Glutamatergic neuron (in vitro differentiated cells): ENCODE results near the gene PTGER2. TPM values are rescaled to one million over a fixed set of nuclear protein-coding genes. Genes with fewer than 3 reads are reported as not detected.

Experiments used
- DNase-seq: peaks from one replicate; pipeline ENCODE4 v3.0.0; 2022
- H3K27ac Mint-ChIP-seq: one replicate; pipeline ENCODE4 v1.8.0; 2020; ENCODE audit warnings: mild to moderate bottlenecking, mixed read lengths, inconsistent platforms; ENCODE audit not compliant: unreplicated experiment
- H3K27me3 Mint-ChIP-seq: one replicate; pipeline ENCODE4 v1.8.0; 2020; ENCODE audit warnings: mild to moderate bottlenecking, moderate library complexity, mixed read lengths, inconsistent platforms; ENCODE audit not compliant: unreplicated experiment
- H3K36me3 Mint-ChIP-seq: one replicate; pipeline ENCODE4 v1.8.0; 2020; ENCODE audit warnings: mild to moderate bottlenecking, mixed read lengths, inconsistent platforms; ENCODE audit not compliant: unreplicated experiment
- H3K4me1 Mint-ChIP-seq: one replicate; pipeline ENCODE4 v1.8.0; 2020; ENCODE audit warnings: mild to moderate bottlenecking, low read depth, mixed read lengths, inconsistent platforms; ENCODE audit not compliant: unreplicated experiment
- H3K4me3 Mint-ChIP-seq: one replicate; pipeline ENCODE4 v1.8.0; 2020; ENCODE audit warnings: mild to moderate bottlenecking, mixed read lengths, inconsistent platforms; ENCODE audit not compliant: unreplicated experiment
- H3K9me3 Mint-ChIP-seq: one replicate; pipeline ENCODE4 v1.8.0; 2020; ENCODE audit warnings: mild to moderate bottlenecking, moderate library complexity, mixed read lengths, inconsistent platforms; ENCODE audit not compliant: unreplicated experiment
- total RNA-seq: library from RNA; stranded (reverse); fragmentation: NEBNext Ultra II Directional; extraction: Animal tissue kit (Norgen Biotek cat#: 25700); gene quantifications from one replicate; pipeline ENCODE4 v1.2.1, GENCODE V29; 2021; ENCODE audit not compliant: unreplicated experiment
- TF ChIP-seq, protein P1 (sequence below): fragments of 200-600 bp; sonication (generic); IDR thresholded peaks from one replicate; pipeline ENCODE4 v1.5.0; 2021; ENCODE audit not compliant: partially characterized antibody, unreplicated experiment

The PTGER2 gene
- total RNA-seq, 1 donor from 2014 or later: not detected

DNA sequence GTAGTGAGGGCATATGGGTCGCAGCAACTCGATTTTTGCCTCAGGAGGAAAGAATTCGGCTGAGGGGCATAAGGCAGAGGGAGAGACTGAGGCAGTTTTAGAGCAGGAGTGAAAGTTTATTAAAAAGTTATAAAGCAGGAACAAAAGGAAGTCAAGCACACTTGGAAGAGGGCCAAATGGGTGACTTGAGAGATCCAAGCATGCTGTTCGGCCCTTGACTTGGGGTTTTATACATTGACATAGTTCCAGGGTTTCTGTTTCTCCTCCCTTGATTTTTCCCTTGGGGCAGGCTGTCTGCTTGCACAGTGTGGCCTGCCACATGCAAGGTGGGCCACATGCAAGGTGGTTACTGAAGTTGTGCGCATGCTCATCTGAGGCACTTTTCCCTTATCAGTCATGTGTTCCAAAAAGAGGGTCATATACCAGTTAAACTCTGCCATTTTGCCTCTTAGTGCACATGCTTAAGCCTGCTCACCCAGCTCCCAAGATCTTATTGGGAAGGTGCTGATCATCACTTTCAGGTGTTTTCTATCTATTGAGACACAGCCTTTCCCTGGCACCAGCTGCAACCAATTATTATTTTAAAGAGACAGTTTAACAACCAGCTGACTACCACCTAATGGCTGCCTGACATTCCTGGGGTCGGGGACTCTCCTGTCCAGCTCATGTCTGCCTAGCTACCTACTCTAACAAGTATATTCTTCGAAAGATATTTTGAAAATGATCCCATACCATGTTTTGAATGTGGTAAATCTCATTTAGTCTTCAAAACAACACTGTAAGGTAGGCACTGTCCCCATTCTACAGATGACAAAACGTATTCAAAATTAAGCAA is 19.9 kb downstream of the PTGER2 start:
- TF ChIP-seq, protein P1, sequence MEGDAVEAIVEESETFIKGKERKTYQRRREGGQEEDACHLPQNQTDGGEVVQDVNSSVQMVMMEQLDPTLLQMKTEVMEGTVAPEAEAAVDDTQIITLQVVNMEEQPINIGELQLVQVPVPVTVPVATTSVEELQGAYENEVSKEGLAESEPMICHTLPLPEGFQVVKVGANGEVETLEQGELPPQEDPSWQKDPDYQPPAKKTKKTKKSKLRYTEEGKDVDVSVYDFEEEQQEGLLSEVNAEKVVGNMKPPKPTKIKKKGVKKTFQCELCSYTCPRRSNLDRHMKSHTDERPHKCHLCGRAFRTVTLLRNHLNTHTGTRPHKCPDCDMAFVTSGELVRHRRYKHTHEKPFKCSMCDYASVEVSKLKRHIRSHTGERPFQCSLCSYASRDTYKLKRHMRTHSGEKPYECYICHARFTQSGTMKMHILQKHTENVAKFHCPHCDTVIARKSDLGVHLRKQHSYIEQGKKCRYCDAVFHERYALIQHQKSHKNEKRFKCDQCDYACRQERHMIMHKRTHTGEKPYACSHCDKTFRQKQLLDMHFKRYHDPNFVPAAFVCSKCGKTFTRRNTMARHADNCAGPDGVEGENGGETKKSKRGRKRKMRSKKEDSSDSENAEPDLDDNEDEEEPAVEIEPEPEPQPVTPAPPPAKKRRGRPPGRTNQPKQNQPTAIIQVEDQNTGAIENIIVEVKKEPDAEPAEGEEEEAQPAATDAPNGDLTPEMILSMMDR: no peak
- Mint-ChIP-seq H3K4me1 (no peaks in the 10 kb centered on the region), H3K27me3 (peaks cover 1% of the 10 kb centered on the region), H3K4me3 (no peak overlapping the region), H3K9me3 (no peaks in the 10 kb centered on the region), H3K36me3 (peaks cover 4% of the 10 kb centered on the region), H3K27ac (no peak overlapping the region)
- DNase-seq: no peak

DNA sequence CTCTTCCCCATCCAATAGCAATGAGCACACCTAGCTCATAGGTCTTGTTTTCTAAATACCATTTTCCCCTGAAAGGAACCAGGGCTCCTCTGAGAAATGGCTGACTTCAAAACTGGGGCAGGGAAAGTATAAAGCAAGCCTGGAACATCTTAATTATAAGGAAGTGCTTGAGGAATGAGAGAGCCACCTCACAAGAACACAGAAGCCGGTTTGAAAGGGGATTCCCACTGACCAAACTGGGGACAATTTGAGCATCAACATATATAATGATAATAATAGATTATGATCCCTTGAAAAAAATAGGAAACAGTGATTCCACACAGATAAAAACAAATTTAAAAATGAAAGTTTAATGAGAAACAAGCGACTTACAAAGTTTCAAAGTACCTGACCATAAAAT is 22.1 kb downstream of the PTGER2 start:
- Mint-ChIP-seq H3K36me3 (no peaks in the 10 kb centered on the region), H3K4me3 (no peak overlapping the region), H3K27ac (no peak overlapping the region), H3K27me3 (peaks cover 1% of the 10 kb centered on the region), H3K4me1 (no peaks in the 10 kb centered on the region), H3K9me3 (no peaks in the 10 kb centered on the region)
- TF ChIP-seq, protein P1: no peak
- DNase-seq: no peak

DNA sequence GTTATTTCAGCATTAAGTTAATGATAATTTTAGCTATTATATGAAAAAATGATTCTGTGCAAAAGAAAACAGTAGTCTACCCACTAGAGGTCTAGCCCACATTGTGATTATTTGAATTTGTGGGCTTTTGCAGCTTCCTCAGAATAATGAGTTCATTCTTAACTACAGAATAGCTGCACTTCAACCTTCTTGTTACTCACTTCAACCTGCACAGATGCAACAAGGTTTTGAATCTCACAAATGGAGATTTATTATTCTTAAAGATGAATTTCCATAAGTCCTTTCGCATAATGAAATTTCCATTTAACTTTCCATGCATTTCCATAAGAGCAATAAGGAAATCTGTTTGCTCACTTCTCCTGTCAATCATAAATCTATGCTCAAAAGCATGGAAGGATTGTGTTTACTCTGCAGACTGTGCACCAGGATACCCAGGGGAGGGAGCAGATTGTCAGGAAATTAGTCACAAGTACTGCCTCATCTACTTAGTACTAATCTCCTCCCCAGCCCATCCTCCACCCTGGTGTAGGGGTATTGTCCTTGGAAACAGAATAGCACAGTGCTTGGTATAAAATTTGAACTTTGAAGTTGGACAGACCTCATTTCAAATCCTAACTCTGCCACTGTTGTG is 24.1 kb downstream of the PTGER2 start:
- Mint-ChIP-seq H3K36me3 (no peaks in the 10 kb centered on the region), H3K4me3 (no peak overlapping the region), H3K4me1 (no peaks in the 10 kb centered on the region), H3K9me3 (no peaks in the 10 kb centered on the region), H3K27me3 (no peaks in the 10 kb centered on the region), H3K27ac (no peak overlapping the region)
- TF ChIP-seq, protein P1: no peak
- DNase-seq: no peak

DNA sequence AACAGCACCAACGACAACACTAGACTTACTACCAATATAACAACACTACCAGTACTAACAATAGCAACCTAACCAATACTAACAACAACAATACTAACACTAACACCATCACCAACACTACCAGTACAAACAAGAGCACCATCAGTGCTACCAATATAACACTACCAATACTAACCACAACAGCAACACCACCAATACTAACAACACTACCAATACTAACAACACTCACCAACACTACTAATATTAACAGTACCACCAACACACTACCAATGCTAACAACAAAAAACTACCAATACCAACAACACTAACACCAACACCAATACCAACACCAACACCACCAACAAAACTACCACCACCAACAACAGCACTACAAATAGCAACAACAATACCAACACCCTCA is 25.1 kb downstream of the PTGER2 start:
- Mint-ChIP-seq H3K9me3 (no peaks in the 10 kb centered on the region), H3K4me1 (no peaks in the 10 kb centered on the region), H3K27ac (no peak overlapping the region), H3K36me3 (no peaks in the 10 kb centered on the region), H3K4me3 (no peak overlapping the region), H3K27me3 (no peaks in the 10 kb centered on the region)
- TF ChIP-seq, protein P1: no peak
- no peak for DNase-seq

DNA sequence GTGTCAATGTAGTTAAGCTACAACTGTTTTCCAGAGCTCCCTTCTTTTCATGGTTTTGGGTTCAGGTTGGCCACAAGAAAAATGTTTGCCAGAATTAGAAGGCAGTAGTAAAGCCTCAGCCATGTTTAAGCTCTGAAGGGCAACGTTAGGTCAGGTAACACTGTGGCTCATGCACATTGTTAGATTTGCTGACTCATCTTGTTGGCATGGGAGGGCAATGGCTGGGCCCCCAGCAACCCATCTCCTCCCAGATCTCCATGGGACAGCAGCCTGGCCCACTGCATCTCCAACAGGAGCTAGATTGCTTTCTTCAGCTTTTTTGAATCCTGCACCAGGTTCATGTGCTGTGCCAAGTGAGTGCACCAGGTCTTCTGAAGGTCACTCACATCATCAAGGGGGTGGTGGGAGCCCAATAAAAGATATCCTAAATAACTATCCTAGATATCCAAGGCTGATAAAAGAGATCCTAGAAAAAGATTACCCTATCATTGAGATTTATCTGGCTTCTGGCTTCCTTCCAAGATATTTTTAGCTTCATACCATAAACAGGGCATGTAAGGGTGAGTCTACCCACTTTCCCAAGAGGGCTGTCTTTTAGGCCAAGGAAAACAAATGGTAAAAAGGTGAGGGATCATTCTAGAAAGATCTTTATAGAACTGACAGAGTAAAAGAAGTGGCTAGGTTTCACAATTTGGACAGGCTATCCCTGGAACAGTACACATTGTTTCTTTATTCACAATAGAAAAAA is 28.9 kb downstream of the PTGER2 start:
- H3K27ac Mint-ChIP-seq: no peak overlapping the region
- H3K9me3 Mint-ChIP-seq: no peaks in the 10 kb centered on the region
- no peaks in the 10 kb centered on the region for H3K27me3 Mint-ChIP-seq
- no peaks in the 10 kb centered on the region for H3K4me1 Mint-ChIP-seq
- H3K4me3 Mint-ChIP-seq: no peak overlapping the region
- TF ChIP-seq, protein P1: no peak
- DNase-seq: no peak
- no peaks in the 10 kb centered on the region for H3K36me3 Mint-ChIP-seq
